Erythroblast (primary cell): ENCODE measurements around the gene HEPN1.

ENCODE experiments used
- GATA1 ChIP-seq: IDR thresholded peaks from 2 replicates; pipeline ENCODE4 v1.6.1; 2011; ENCODE audit warnings: low read depth, mild to moderate bottlenecking, control low read depth, low read length, moderate library complexity
- POLR2A ChIP-seq: IDR thresholded peaks from 2 replicates; pipeline ENCODE4 v1.6.1; 2011; ENCODE audit warnings: mild to moderate bottlenecking, low read length

DNA sequence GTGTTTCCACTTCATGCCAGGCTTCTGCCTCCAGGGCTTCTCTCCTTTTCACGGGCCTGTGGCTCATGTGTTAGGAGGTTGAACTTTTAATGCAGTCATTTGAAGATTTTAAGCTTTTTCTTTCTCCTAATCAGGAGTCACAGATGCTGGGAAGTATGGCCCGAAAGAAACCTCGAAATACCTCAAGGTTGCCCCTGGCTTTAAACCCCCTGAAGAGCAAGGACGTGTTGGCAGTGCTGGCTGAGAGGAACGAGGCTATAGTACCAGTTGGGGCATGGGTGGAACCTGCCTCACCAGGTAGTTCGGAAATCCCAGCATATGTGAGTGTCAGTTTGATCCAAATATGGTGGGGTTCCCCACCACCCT, 35.5 kb downstream of the HEPN1 start:
- no peak for TF ChIP-seq POLR2A
- TF ChIP-seq GATA1 = no peak
